Measurements from ENCODE around the gene USE1.

- TF ChIP-seq POLR2AphosphoS5 (IDR thresholded peaks at IDR 0.05) (no peak), POLR2A (IDR thresholded peaks at IDR 0.05) (no peak), EP300 (IDR thresholded peaks at IDR 0.05) (no peak)
Measured at GRCh38 chr19:17249887-17250548, 34.9 kb downstream of the USE1 start.

All from upper lobe of left lung (tissue), 4 donors.